Panc1 (cell line): Measurements from ENCODE around the gene DTNB.

Source experiments
- CTCF ChIP-seq: fragments of 450-650 bp; IDR thresholded peaks from 2 replicates; pipeline ENCODE4 v1.5.1; 2017; ENCODE audit warnings: mild to moderate bottlenecking
- POLR2AphosphoS5 ChIP-seq: IDR thresholded peaks from 2 replicates; pipeline ENCODE4 v1.6.1; 2012; ENCODE audit warnings: mild to moderate bottlenecking, low read depth, low read length, moderate library complexity
- REST ChIP-seq, 2 experiments: IDR thresholded peaks; 2 replicates each; pipeline ENCODE4 v1.6.1; 2011 to 2012; ENCODE audit warnings: low read depth in 2 of 2, control low read depth in 1 of 2, low read length in 1 of 2, mild to moderate bottlenecking in 1 of 2, moderate library complexity in 1 of 2; ENCODE audit not compliant: insufficient read depth in 1 of 2
- SIN3A ChIP-seq: IDR thresholded peaks from 2 replicates; pipeline ENCODE4 v1.6.1; 2012; ENCODE audit warnings: low read depth, mild to moderate bottlenecking, low read length, moderate library complexity, borderline replicate concordance; ENCODE audit not compliant: insufficient read depth
- TCF7L2 ChIP-seq: IDR thresholded peaks from 2 replicates; pipeline ENCODE4 v1.6.1; 2011; ENCODE audit warnings: mild to moderate bottlenecking, low read depth, low read length, inconsistent platforms

GRCh38 chr2:25714740-25715139 lies 41.4 kb upstream of the DTNB start:
- TF ChIP-seq POLR2AphosphoS5: no peak
- TF ChIP-seq CTCF: no peak; the same call in 1 of the 2 replicates
- no peak for TF ChIP-seq TCF7L2
- TF ChIP-seq SIN3A: no peak
- TF ChIP-seq REST (IDR thresholded peaks at IDR 0.05; ENCODE audit: insufficient read depth in 1 of 2, low read depth in 2 of 2, low read length in 1 of 2): no peak
